GM12878 (cell line): Measurements from ENCODE around the gene EXOSC1. TPM values are rescaled to one million over a fixed set of nuclear protein-coding genes. Genes with fewer than 3 reads are reported as not detected.

ENCODE experiments used
- ATAC-seq: fragments of 200-7000 bp; cut with Tn5 transposase; 3 replicates; pipeline ENCODE4 v1.9.1; 2020; ENCODE audit warnings: mild to moderate bottlenecking, moderate library complexity
- BruUV-seq: library from RNA; stranded (reverse); fragments of 400-500 nt; replicated peaks from 2 replicates; lab custom pipeline; 2021; lab: Mats Ljungman, UMichigan
- CTCF ChIA-PET: fragments of 300-600 bp; sonication (Branson Sonifier 250); formaldehyde crosslinking; extraction: SDS; loops from one replicate; lab custom pipeline; 2021; ENCODE audit warnings: inconsistent platforms; lab: Yijun Ruan, JAX
- POLR2A ChIA-PET: fragments of 350-600 bp; formaldehyde crosslinking; extraction: SDS; loops from one replicate; lab custom pipeline; 2021; ENCODE audit warnings: inconsistent platforms; lab: Charles Lee
- RAD21 ChIA-PET: fragments of 300-600 bp; sonication (Branson Sonifier 250); formaldehyde crosslinking; loops from one replicate; lab custom pipeline; 2023; ENCODE audit warnings: antibody characterized with exemption; ENCODE audit not compliant: unreplicated experiment; lab: Charles Lee
- SMC1A ChIA-PET: fragments of 300-600 bp; sonication (Branson Sonifier 250); formaldehyde crosslinking; loops from one replicate; lab custom pipeline; 2023; ENCODE audit not compliant: unreplicated experiment, uncharacterized antibody; lab: Charles Lee
- DNase-seq: peaks from one replicate; pipeline ENCODE4 v3.0.0-alpha.2; 2011; ENCODE audit warnings: low read depth, low spot score
- FAIRE-seq: peaks from 3 replicates; lab custom pipeline; 2011; peaks lifted over from hg19 to GRCh38; lab: Jason Lieb, UNC
- H2AFZ ChIP-seq: 2 replicates; pipeline ENCODE4 v1.6.0; 2011; ENCODE audit warnings: low read depth, low read length, control low read depth; ENCODE audit not compliant: control insufficient read depth
- H3K27ac ChIP-seq: 2 replicates; pipeline ENCODE4 v1.5.1; 2011; ENCODE audit warnings: control low read depth; ENCODE audit not compliant: control insufficient read depth, insufficient read depth
- H3K27me3 ChIP-seq, 2 experiments: replicated peaks in 1 of 2; 2 replicates each; pipeline versions ENCODE4 v1.6.0 to v1.6.1; 2011; ENCODE audit warnings: low read length in 1 of 2; ENCODE audit not compliant: control insufficient read depth in 2 of 2, insufficient read depth in 2 of 2
- H3K36me3 ChIP-seq, 2 experiments: 2 replicates each; pipeline ENCODE4 v1.5.1; 2011; ENCODE audit warnings: low read length in 1 of 2; ENCODE audit not compliant: control insufficient read depth in 2 of 2, insufficient read depth in 2 of 2
- H3K4me1 ChIP-seq: 2 replicates; pipeline ENCODE4 v1.6.1; 2011; ENCODE audit warnings: mild to moderate bottlenecking, low read length, moderate library complexity, mixed read lengths; ENCODE audit not compliant: control insufficient read depth, insufficient read depth
- H3K4me2 ChIP-seq: 2 replicates; pipeline ENCODE4 v1.6.0; 2011; ENCODE audit warnings: control low read depth; ENCODE audit not compliant: control insufficient read depth, insufficient read depth
- H3K4me3 ChIP-seq: fragments of 200-600 bp; sonication (generic); 2 replicates; pipeline ENCODE4 v1.5.1; 2016
- H3K79me2 ChIP-seq: 2 replicates; pipeline ENCODE4 v1.6.0; 2011; ENCODE audit warnings: low read length; ENCODE audit not compliant: control insufficient read depth, insufficient read depth
- H3K9ac ChIP-seq: 2 replicates; pipeline ENCODE4 v1.8.0; 2011; ENCODE audit warnings: low read length, control low read depth, mixed read lengths; ENCODE audit not compliant: control insufficient read depth, insufficient read depth
- H3K9me3 ChIP-seq: replicated peaks from 3 replicates; pipeline ENCODE4 v1.5.1; 2011; ENCODE audit warnings: mild to moderate bottlenecking, low read length; ENCODE audit not compliant: control insufficient read depth, insufficient read depth
- H4K20me1 ChIP-seq: 2 replicates; pipeline ENCODE4 v1.6.0; 2011; ENCODE audit not compliant: control insufficient read depth, insufficient read depth
- BHLHE40 ChIP-seq, 2 experiments: fragments of 450-650 bp in 1 of 2; IDR thresholded peaks; 2 replicates each; pipeline ENCODE4 v1.6.1; 2011 to 2017; ENCODE audit warnings: low read depth in 2 of 2, borderline replicate concordance in 1 of 2, improper control_type of control experiment in 1 of 2, low read length in 1 of 2, mild to moderate bottlenecking in 1 of 2
- CBX5 ChIP-seq: sonication (generic); IDR thresholded peaks from 2 replicates; pipeline ENCODE4 v1.6.1; 2016; ENCODE audit warnings: low read depth, moderate library complexity, mild to moderate bottlenecking, inconsistent platforms
- FOS ChIP-seq: IDR thresholded peaks from 3 replicates; pipeline ENCODE4 v1.6.1; 2011; ENCODE audit warnings: borderline replicate concordance; ENCODE audit not compliant: insufficient read length; ENCODE audit errors: extremely low read depth
- GABPA ChIP-seq: IDR thresholded peaks from 2 replicates; pipeline ENCODE4 v1.6.1; 2014; ENCODE audit warnings: antibody characterized with exemption, low read depth, mild to moderate bottlenecking, inconsistent platforms
- HDAC2 ChIP-seq: fragments of 200-600 bp; sonication (generic); IDR thresholded peaks from 2 replicates; pipeline ENCODE4 v1.6.1; 2017
- IKZF2 ChIP-seq, 2 experiments: fragments of 450-650 bp; IDR thresholded peaks; 2 replicates each; pipeline ENCODE4 v1.6.1; 2017; ENCODE audit warnings: mild to moderate bottlenecking in 2 of 2, moderate library complexity in 2 of 2
- JUNB ChIP-seq: IDR thresholded peaks from 2 replicates; pipeline ENCODE4 v1.6.1; 2016; ENCODE audit warnings: antibody characterized with exemption, mild to moderate bottlenecking
- NR2C2 ChIP-seq: IDR thresholded peaks from 2 replicates; pipeline ENCODE4 v1.6.1; 2011; ENCODE audit warnings: borderline replicate concordance, low read depth; ENCODE audit not compliant: control insufficient read depth, insufficient read length
- RFX5 ChIP-seq: IDR thresholded peaks from 2 replicates; pipeline ENCODE4 v1.6.1; 2011; ENCODE audit warnings: low read depth, low read length, improper control_type of control experiment
- SPI1 ChIP-seq: IDR thresholded peaks from 2 replicates; pipeline ENCODE4 v1.6.1; 2011; ENCODE audit warnings: low read depth, mild to moderate bottlenecking, low read length, moderate library complexity, borderline replicate concordance; ENCODE audit not compliant: insufficient read depth
- ZNF274 ChIP-seq: IDR thresholded peaks from one replicate; pipeline ENCODE4 v1.8.0; 2011; ENCODE audit not compliant: insufficient read length, insufficient read depth
- WGBS: methylation state at CpG from one replicate; pipeline ENCODE4 v1.1.6; 2016; ENCODE audit warnings: low lambda C conversion rate; ENCODE audit not compliant: insufficient replicate concordance, insufficient coverage; ENCODE audit errors: missing lambda C conversion rate; 5-methylcytosine and 5-hydroxymethylcytosine counted together
- in situ Hi-C: fragments of 300-500 bp; cut with MboI; formaldehyde crosslinking; loops from 9 replicates; pipeline ENCODE4 v1.14.3; 2018; ENCODE audit warnings: mixed read lengths
- intact Hi-C: fragments of 100-400 bp; cut with micrococcal nuclease; formaldehyde crosslinking; loops from one replicate; pipeline ENCODE4 v1.14.2; 2022; ENCODE audit not compliant: unreplicated experiment
- polyA plus RNA-seq, 11 experiments: library from polyadenylated mRNA; depleted of rRNA in 4 of 11; unstranded in 6 of 11; stranded (reverse) in 5 of 11; fragments of >200 nt; fragmentation: Nextera tagmentation in 4 of 11; fragmentation: Illumina TruSeq in 1 of 11; extraction: Ambion mirVana in 4 of 11; extraction: Trizol in 1 of 11; gene quantifications; 1 replicate in 1 of 11; 2 replicates in 10 of 11; pipeline versions ENCODE4 v1.2.1 to v1.2.3, GENCODE V29; 2011 to 2016; ENCODE audit warnings: inconsistent platforms in 2 of 11, missing spikeins in 2 of 11, low read depth in 1 of 11
- total RNA-seq, 4 experiments: library from RNA; depleted of rRNA in 3 of 4; stranded (reverse); fragments of >200 nt in 3 of 4; fragmentation: Illumina TruSeq in 1 of 4; extraction: Trizol in 1 of 4; gene quantifications; 2 replicates each; pipeline versions ENCODE4 v1.2.1 to v1.2.3, GENCODE V29; 2013 to 2021
- TF ChIP-seq, protein P1 (sequence below): IDR thresholded peaks from 2 replicates; pipeline ENCODE4 v1.6.1; 2012; ENCODE audit warnings: low read depth, low read length, improper control_type of control experiment
- TF ChIP-seq, protein P2 (sequence below): fragments of 150-350 bp; IDR thresholded peaks from 2 replicates; pipeline ENCODE4 v1.6.1; 2014; ENCODE audit warnings: mild to moderate bottlenecking, low read depth, low read length
- TF ChIP-seq, protein P3 (sequence below): fragments of 450-650 bp; formaldehyde crosslinking; IDR thresholded peaks from 2 replicates; pipeline ENCODE4 v1.5.0; 2022; ENCODE audit warnings: mild to moderate bottlenecking, missing genetic modification characterization

Gene EXOSC1
- total and polyA plus RNA-seq, 10 of the 15 experiments (the other 5 are each of a cell fraction or from before 2014, with no cell fraction given) = 43.4 to 121 (median 75.1) TPM

DNA sequence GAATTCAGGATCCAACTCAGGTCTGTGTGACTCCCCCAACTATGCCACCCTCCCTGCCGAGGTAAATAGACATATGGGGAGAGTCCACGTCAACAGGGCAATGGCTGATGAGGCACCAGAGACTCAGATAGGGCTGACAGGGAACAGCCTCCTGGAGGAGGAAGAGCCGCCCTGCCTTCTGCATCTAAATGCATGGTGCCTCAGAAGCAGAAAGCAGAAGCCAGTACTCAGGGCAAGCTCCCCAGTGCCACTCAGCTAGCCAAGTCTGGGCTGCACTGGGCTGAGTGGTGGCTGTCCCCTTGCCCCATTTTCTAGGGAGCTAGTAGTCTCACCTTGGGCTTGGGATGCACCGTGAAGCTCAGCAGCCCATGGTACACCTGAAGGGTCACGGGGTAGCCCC, 55.7 kb downstream of the EXOSC1 start:
- ChIA-PET SMC1A (no interaction called here), RAD21 (no interaction called here), CTCF (interaction anchor here (2.2 kb wide), 1 partner anchor 12 kb away, joined by 7 read pairs; the partner anchor contains the start of gene RRP12), POLR2A (no interaction called here)
- Histone ChIP-seq H3K79me2 (no peaks in the 10 kb centered on the region), H3K36me3 (peaks cover 6 to 21% of the 10 kb centered on the region in 2 experiments), H4K20me1 (no peaks in the 10 kb centered on the region), H3K4me2 (no peak overlapping the region), H2AFZ (no peak overlapping the region), H3K4me1 (no peaks in the 10 kb centered on the region), H3K27me3 (no peaks in the 10 kb centered on the region), H3K4me3 (no peak overlapping the region), H3K9ac (no peak overlapping the region), H3K9me3 (no peaks in the 10 kb centered on the region), H3K27ac (no peak overlapping the region)
- intact Hi-C loops (no loop called here), in situ Hi-C loops (no loop called here)
- TF ChIP-seq CBX5 = no peak
- no peak for TF ChIP-seq NR2C2
- no peak for TF ChIP-seq JUNB
- TF ChIP-seq, protein P1, sequence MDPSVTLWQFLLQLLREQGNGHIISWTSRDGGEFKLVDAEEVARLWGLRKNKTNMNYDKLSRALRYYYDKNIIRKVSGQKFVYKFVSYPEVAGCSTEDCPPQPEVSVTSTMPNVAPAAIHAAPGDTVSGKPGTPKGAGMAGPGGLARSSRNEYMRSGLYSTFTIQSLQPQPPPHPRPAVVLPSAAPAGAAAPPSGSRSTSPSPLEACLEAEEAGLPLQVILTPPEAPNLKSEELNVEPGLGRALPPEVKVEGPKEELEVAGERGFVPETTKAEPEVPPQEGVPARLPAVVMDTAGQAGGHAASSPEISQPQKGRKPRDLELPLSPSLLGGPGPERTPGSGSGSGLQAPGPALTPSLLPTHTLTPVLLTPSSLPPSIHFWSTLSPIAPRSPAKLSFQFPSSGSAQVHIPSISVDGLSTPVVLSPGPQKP = no peak
- TF ChIP-seq IKZF2 (IDR thresholded peaks at IDR 0.05) = no peak
- TF ChIP-seq FOS = no peak
- no peak for TF ChIP-seq HDAC2
- TF ChIP-seq, protein P2, sequence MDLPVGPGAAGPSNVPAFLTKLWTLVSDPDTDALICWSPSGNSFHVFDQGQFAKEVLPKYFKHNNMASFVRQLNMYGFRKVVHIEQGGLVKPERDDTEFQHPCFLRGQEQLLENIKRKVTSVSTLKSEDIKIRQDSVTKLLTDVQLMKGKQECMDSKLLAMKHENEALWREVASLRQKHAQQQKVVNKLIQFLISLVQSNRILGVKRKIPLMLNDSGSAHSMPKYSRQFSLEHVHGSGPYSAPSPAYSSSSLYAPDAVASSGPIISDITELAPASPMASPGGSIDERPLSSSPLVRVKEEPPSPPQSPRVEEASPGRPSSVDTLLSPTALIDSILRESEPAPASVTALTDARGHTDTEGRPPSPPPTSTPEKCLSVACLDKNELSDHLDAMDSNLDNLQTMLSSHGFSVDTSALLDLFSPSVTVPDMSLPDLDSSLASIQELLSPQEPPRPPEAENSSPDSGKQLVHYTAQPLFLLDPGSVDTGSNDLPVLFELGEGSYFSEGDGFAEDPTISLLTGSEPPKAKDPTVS = no peak
- no peak for TF ChIP-seq ZNF274
- TF ChIP-seq BHLHE40 (IDR thresholded peaks at IDR 0.05; ENCODE audit: borderline replicate concordance in 1 of 2, low read depth in 2 of 2, low read length in 1 of 2) = no peak
- no peak for TF ChIP-seq RFX5
- TF ChIP-seq GABPA = no peak
- TF ChIP-seq SPI1 = no peak
- TF ChIP-seq, protein P3, sequence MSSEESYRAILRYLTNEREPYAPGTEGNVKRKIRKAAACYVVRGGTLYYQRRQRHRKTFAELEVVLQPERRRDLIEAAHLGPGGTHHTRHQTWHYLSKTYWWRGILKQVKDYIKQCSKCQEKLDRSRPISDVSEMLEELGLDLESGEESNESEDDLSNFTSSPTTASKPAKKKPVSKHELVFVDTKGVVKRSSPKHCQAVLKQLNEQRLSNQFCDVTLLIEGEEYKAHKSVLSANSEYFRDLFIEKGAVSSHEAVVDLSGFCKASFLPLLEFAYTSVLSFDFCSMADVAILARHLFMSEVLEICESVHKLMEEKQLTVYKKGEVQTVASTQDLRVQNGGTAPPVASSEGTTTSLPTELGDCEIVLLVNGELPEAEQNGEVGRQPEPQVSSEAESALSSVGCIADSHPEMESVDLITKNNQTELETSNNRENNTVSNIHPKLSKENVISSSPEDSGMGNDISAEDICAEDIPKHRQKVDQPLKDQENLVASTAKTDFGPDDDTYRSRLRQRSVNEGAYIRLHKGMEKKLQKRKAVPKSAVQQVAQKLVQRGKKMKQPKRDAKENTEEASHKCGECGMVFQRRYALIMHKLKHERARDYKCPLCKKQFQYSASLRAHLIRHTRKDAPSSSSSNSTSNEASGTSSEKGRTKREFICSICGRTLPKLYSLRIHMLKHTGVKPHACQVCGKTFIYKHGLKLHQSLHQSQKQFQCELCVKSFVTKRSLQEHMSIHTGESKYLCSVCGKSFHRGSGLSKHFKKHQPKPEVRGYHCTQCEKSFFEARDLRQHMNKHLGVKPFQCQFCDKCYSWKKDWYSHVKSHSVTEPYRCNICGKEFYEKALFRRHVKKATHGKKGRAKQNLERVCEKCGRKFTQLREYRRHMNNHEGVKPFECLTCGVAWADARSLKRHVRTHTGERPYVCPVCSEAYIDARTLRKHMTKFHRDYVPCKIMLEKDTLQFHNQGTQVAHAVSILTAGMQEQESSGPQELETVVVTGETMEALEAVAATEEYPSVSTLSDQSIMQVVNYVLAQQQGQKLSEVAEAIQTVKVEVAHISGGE (CRISPR knock-in tag) = no peak
- BruUV-seq = no TSS peak
- DNase-seq = no peak
- ATAC-seq = no peak
- no peak for FAIRE-seq
- WGBS = 100% methylated on average over 5 of the region's 5 CpGs
